Dermis microvascular lymphatic vessel endothelial cell (primary cell): ENCODE measurements around the gene MEF2C. TPM values are rescaled to one million over a fixed set of nuclear protein-coding genes. Genes with fewer than 3 reads are reported as not detected.

Source experiments
- DNase-seq, 2 donors: peaks; one replicate each; pipeline versions ENCODE4 v3.0.0 to v3.0.0-alpha.2; 2010; ENCODE audit warnings: low read depth in 2 of 2
- total RNA-seq: library from RNA; depleted of rRNA; stranded (reverse); fragments of >200 nt; gene quantifications from 2 replicates; pipeline ENCODE4 v1.2.1, GENCODE V29; 2014

MEF2C gene
- total RNA-seq, 1 donor from 2014 or later: 118 TPM

DNA sequence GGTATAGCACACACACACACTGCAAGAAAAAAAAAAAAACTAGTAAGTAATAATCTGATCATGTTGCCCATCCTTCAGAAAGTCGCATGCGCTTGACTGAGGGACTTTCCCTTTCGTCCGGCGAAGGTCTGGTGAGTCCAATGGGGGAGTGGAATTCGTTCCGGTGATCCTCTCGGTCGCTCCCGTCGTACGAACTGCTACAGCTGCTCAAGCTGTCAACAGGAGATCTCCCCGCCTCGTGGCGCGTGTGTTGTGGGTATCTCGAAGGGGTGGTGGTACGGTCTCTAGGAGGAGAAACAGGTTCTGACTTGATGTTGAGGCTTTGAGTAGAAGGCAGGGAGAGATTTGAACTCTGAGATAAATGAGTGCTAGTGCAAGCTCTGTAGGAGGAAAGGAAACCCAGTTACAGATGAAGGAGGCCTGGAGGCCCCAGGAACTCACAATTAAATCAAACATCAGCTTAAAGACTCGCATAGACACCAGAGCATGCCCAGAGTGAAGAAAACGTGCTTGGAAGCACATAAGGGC is 160.4 kb downstream of the MEF2C start:
- no peak for DNase-seq

DNA sequence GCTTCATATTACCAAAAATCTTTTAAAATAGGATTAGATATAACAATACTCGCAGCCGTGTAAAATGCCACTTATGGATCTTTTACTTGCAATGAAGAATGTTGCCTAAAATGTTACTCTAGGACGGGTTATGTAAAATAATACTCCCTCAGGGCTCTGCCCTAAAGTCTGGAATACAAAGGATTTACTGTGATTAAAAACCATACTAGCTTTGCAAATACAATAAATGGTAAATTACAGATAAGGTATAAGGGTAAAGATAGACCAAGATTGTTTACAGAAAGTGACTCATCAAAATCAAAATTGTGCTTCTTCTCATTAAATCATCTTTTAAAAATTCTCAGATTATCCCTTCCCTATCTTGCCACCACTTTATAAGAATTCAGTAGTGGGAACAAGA is 163.6 kb downstream of the MEF2C start:
- no peak for DNase-seq

GRCh38 chr5:88718736-88719135 is 164.2 kb downstream of the MEF2C start:
- DNase-seq: no peak

- DNase-seq: no peak
These were observed 166.9 kb downstream of the MEF2C start for GRCh38 chr5:88716101-88716500.

DNA sequence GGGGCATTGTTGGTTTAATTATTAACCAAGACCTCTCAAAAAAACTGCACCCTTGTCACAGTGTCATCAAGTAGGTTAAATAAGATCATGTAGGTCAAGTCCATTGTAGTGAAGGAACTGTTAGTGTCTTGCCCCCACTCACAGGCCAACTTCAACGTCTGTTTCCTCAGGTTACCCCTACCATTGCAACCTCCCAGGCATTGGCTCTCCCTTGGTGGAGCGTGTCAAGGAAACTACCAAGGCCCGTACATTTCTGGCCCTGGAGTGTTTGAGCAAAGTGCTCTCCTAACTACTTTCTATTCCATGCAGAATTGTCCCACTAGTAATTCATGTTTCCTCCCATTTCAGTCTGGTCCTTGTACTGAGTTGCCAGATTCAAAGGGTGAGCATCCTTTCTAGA is 167.5 kb downstream of the MEF2C start:
- DNase-seq: no peak

DNA sequence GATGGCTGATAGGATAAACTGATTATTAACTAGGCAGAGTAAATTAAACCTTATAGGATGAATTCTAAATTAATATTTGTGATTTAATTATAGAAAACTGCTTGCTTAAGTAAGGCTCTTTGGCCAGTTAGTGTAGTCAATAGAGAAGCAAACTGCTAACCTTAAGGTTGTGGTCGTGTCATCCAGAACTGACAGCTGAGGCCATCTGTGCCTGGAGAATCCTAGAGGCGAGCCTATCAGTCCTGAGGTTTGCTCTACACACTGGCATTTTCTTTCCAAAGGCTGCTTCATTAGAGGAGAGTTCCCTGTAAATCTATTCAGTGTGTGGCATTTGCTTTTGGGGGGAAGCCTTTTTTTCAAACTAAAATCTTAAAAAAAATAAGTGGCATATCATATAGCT is 169.2 kb downstream of the MEF2C start:
- DNase-seq: no peak

DNA sequence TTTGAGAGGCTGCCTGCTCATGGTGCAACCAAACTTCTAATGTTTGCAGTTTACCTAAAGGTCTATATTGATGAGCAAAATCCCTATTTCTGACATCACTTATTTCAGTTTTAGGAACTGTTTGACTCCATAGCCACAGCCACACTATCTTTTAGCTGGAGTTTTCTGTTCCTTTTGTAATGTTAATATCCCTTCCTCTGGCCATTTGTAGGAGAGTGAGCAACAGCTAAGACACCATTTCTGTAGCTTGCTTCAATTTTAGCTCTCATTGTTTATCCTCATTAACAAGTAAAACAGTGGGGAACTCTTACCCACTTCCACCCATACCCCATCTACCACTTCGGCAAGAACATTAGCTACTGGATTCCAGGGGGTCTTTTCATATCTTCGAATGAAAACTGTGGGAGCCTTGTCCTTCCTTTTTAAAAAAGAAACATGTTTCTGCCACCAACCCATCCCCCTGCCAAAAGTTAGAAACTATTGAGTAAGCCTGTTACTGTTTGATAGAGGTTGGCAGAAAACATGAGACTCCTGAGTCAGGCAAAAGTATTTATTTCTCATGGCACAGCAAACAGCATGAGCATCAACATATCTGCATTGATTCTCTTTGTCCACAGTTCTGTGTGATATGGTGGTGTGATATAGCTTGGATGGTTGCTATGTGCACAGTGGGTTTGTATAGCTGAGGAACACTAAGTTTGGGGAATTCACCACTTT is 174.1 kb downstream of the MEF2C start:
- no peak for DNase-seq

GRCh38 chr5:88708021-88708420 is 175.0 kb downstream of the MEF2C start:
- no peak for DNase-seq

- no peak for DNase-seq
These were observed 175.6 kb downstream of the MEF2C start for GRCh38 chr5:88707216-88707965.

DNA sequence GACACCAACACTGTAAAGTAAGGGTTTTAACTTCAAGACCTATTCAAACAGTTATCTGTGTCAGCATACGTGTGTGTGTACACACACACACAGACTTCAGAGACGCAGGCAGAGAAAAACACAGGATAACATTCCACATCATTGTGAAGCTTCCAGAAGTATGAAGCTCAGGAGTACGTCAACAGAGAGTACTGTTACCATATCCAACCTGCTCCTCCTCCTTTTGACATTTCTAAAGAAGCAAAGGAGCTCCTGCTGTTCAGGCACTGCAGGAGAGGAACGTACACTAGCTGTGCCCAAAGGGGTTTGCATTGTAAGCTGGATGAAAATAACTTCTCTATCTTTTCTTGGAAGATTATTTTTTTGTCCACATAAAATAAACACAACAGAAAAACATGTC is 180.7 kb downstream of the MEF2C start:
- DNase-seq: no peak

DNA sequence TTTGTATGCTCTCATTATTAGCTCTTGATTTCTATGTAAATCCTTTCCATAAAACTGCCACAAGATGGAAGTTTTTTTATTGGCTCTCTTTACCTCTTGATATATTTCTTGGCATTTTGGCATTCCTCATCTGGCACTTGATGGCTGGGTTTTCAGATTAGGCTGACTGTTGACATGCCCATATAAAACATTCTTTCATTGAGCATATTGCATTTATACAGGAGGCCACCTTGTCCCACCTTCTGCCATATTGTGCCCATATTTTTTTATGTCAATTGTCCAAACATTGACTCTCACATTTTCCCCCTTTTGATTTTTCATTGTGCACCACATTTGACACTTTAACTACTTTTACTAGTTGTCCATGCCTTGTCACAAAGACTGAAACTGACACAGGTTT is 182.9 kb downstream of the MEF2C start:
- no peak for DNase-seq

DNA sequence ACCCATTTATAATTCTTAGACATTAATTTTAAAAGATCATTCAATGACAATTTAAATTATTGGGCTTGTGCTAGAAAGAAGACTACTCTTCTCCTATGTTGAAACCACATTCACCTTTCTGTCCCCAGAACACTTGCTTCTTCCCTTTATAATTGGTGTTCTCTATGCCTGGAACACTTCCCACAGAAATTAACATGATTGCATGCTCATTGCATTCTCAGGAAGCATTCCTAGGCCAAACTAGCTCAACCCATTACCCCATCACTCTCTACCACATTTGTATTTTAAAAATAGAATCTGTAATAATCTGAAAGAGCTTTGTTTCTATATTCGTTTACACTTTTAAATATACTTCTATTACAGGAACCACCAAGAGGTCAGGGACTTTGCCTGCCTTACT is 184.7 kb downstream of the MEF2C start:
- DNase-seq: no peak

GRCh38 chr5:88696466-88696865 is 186.5 kb downstream of the MEF2C start:
- DNase-seq: no peak

DNA sequence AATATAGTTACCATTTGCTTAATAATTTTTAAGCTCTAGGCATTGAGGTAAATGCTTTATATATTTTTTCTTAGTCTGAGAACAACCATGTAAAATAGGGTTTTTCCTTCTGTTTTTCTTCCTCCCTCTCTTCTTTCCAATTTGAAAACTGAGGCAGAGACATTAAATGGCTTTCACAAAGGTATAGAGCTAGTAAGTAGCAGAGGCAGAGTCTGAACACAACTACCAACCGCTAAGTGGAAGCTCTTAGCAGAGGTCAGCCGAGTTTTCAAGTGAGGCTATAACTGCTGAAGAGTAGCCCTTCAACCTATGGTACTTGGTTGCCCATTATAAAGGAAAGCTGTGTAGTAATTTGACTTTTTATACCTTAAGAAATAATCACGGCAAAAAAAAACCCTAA is 187.1 kb downstream of the MEF2C start:
- no peak for DNase-seq

- no peak for DNase-seq
These were observed 187.8 kb downstream of the MEF2C start for GRCh38 chr5:88695232-88695631.

DNA sequence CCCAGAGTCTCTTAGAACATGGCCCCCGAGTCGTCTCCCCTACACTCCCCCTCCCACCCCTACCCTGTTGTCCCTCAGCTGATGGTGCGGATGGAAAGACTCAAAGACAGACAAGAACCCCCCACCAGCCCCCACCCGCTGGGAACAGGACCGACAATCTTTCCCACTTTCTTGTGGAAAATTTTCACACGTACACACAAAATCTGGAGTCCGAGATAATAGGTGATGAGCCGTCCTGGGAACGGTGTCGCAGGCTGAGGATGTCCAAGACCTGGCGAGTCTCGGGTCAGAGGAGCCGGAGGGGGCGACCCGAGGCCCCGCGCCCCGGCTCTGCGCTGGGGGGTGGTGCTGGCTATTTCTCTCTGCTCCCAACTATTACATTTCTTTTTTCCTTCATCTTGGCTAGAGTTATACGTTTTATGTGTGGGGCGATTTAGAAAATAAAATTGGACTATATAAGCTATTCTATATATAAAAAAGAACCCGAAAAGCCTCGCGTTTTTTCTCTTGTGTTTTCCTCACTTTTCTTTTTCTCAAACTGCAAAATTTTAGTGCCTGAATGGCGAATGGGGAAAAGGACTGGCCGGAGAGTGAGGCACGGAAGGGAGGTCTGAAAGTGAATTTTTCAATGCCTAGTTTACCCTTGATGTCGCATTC is 188.8 kb downstream of the MEF2C start:
- no peak for DNase-seq

- no peak for DNase-seq
These were observed 189.7 kb downstream of the MEF2C start for GRCh38 chr5:88693071-88693932.

DNA sequence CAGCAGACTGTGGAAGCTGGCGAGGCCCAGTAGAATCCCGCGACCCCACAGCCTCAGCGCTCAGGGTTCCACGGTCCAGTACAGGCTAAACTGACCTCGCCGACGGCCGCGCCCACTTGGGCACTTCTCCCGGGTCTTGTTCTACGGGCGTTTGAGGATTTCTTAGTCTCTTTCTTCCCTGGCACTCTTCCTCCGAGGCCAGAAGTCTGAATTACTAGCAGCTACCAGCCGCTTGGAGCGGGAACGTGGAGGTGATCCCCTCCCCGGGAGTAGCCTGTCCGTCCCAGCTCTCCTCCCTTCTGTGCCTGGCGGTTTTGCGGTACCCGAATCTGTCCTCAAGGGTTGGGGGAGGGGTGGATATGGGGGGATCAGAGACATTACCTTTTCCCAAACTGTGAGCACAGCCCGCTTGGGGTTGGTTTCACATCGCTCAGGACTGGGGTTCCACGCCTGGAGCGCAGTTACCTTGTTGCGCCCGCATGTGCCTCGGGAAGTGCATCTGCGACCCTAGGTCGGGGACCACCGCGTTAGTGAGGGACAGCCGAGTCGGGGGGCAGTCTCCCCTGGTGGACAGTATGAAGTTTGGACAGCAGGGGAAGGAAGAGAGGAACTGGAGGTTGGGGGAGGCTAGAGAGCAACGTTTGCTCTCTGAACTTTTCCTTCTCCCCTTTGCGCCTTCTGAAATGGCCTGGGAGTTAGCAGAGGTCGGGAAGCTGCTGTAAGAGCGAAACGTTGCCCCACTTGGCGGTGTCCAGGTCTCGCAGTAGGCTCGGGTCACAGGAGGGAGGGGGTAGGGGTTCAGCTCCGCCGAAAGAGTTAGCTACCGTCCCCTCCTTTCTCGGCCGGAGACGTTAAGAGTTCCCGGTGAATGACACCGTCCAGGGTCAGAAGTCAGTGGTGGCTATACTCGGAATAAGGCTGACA is 190.8 kb downstream of the MEF2C start:
- DNase-seq: no peak

- no peak for DNase-seq
These were observed 191.8 kb downstream of the MEF2C start for GRCh38 chr5:88691230-88691582.

GRCh38 chr5:88690409-88691229 is 192.4 kb downstream of the MEF2C start:
- DNase-seq: peak; percentile 26 to 66
